Gastroesophageal sphincter (tissue), 3 donors: ENCODE measurements around the gene ADARB1.

ENCODE experiments used
- EP300 ChIP-seq: sonication (generic); formaldehyde crosslinking; IDR thresholded peaks from one replicate; pipeline ENCODE4 v1.6.1; 2017; ENCODE audit warnings: antibody characterized with exemption, mild to moderate bottlenecking
- POLR2A ChIP-seq, 2 donors: fragments of 450-650 bp; IDR thresholded peaks; one replicate each; pipeline ENCODE4 v1.6.1; 2017; ENCODE audit warnings: antibody characterized with exemption in 2 of 2, mild to moderate bottlenecking in 2 of 2, moderate library complexity in 1 of 2
- TF ChIP-seq, protein P1 (sequence below), 4 experiments: fragments of 200-600 bp in 2 of 4; fragments of 450-650 bp in 2 of 4; sonication (generic) in 1 of 4; IDR thresholded peaks; one replicate each; pipeline ENCODE4 v1.5.1; 2017 to 2019; ENCODE audit warnings: antibody characterized with exemption in 4 of 4, mild to moderate bottlenecking in 2 of 4, moderate library complexity in 2 of 4

DNA sequence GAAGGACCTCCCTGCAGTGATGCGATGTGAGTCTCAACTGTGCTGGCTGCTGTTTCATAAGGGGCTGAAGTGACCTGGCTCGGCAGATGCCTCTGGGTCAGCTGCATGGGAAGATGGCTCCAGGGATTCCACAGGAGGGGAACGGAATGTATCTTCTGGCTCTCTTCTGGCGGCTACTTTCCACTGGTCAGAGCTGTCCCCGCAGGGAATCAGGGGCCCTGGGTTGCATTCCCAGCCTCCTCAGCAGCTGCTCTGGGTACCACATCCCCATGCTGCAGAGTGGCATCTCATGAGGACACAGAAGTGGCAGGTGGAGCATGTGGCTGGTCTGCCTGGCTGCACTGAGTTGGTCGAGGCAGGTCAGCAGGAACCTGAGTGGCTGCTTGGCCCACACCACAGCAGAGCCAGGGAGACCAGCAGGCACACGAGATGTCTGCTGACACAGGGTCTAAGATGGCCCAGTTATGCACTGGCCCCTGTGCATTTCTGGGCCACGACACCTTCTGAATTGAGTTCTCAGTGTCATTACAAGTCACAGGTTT lies 170.5 kb downstream of the ADARB1 start:
- TF ChIP-seq, protein P1, sequence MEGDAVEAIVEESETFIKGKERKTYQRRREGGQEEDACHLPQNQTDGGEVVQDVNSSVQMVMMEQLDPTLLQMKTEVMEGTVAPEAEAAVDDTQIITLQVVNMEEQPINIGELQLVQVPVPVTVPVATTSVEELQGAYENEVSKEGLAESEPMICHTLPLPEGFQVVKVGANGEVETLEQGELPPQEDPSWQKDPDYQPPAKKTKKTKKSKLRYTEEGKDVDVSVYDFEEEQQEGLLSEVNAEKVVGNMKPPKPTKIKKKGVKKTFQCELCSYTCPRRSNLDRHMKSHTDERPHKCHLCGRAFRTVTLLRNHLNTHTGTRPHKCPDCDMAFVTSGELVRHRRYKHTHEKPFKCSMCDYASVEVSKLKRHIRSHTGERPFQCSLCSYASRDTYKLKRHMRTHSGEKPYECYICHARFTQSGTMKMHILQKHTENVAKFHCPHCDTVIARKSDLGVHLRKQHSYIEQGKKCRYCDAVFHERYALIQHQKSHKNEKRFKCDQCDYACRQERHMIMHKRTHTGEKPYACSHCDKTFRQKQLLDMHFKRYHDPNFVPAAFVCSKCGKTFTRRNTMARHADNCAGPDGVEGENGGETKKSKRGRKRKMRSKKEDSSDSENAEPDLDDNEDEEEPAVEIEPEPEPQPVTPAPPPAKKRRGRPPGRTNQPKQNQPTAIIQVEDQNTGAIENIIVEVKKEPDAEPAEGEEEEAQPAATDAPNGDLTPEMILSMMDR (IDR thresholded peaks at IDR 0.05), result no peak
- no peak for TF ChIP-seq POLR2A (IDR thresholded peaks at IDR 0.05)
- TF ChIP-seq EP300, result no peak
